ENCODE results near the gene IFI27. TPM values are rescaled to one million over a fixed set of nuclear protein-coding genes. Genes with fewer than 3 reads are reported as not detected.

The IFI27 gene
- total and polyA plus RNA-seq, 2 of the 8 experiments (the other 6 are each of a cell fraction or from before 2014, with no cell fraction given), result 0.76 to 2.2 TPM

GRCh38 chr14:94129111-94129757 lies 18.7 kb downstream of the IFI27 start, which contains the start of gene IFI27L2 (continued):
- peak; percentile 43; the same call in 1 of the 2 replicates for TF ChIP-seq MAX (IDR thresholded peaks at IDR 0.05)
- no peak for TF ChIP-seq CEBPB (IDR thresholded peaks at IDR 0.05; ENCODE audit: low read depth, low read length)
- TF ChIP-seq CTCF (IDR thresholded peaks at IDR 0.05; ENCODE audit: control extremely low read depth in 1 of 3, insufficient read depth in 1 of 3, low read depth in 1 of 3, low read length in 3 of 3), result peak in 2 of 3 experiments; percentile 17 to 42; a peak in 3 of 4 replicates
- peak; percentile 87; the same call in 1 of the 2 replicates for TF ChIP-seq RBBP5 (IDR thresholded peaks at IDR 0.05; ENCODE audit: borderline replicate concordance, low read depth, low read length)
- TF ChIP-seq ASH2L (IDR thresholded peaks at IDR 0.05; ENCODE audit: low read length), result peak; percentile 77
- peak; percentile 92 for TF ChIP-seq EGR1 (IDR thresholded peaks at IDR 0.05; ENCODE audit: borderline replicate concordance, low read depth, low read length)
- TF ChIP-seq CTBP2 (IDR thresholded peaks at IDR 0.05; ENCODE audit: borderline replicate concordance, insufficient read depth, insufficient read length, low read length), result peak; percentile 89
- peak; percentile 19; the same call in 1 of the 2 replicates for TF ChIP-seq SP1 (IDR thresholded peaks at IDR 0.05; ENCODE audit: low read depth, low read length)
- 0 out of 4 replicates have a peak, but pooled peaks of 1 of the 2 experiments have one; percentile 9 for TF ChIP-seq RAD21 (IDR thresholded peaks at IDR 0.05 in 1 of 2, conservative IDR thresholded peaks at IDR 0.05 in 1 of 2; ENCODE audit: low read depth in 2 of 2, low read length in 2 of 2)
- TF ChIP-seq PHF8 (conservative IDR thresholded peaks at IDR 0.05; ENCODE audit: low read depth, low read length), result no peak
- no peak for TF ChIP-seq JUND (IDR thresholded peaks at IDR 0.05; ENCODE audit: low read length)
- peak; percentile 16; the same call in 1 of the 2 replicates for TF ChIP-seq KDM1A (IDR thresholded peaks at IDR 0.05; ENCODE audit: borderline replicate concordance, low read length)
- TF ChIP-seq YY1 (IDR thresholded peaks at IDR 0.05; ENCODE audit: low read depth, low read length), result peak; percentile 41
